Stimulated activated CD4-positive, alpha-beta T cell treated with anti-CD3 and anti-CD28 coated beads, Interleukin-12 subunit alpha, Interleukin-12 subunit beta, amount 100 ng/mL, for 4 hours (primary cell): ENCODE results near the gene P2RY12.

ENCODE experiments used
- DNase-seq: peaks from one replicate; pipeline ENCODE4 v3.0.0-alpha.2; 2020

Gene P2RY12

DNA sequence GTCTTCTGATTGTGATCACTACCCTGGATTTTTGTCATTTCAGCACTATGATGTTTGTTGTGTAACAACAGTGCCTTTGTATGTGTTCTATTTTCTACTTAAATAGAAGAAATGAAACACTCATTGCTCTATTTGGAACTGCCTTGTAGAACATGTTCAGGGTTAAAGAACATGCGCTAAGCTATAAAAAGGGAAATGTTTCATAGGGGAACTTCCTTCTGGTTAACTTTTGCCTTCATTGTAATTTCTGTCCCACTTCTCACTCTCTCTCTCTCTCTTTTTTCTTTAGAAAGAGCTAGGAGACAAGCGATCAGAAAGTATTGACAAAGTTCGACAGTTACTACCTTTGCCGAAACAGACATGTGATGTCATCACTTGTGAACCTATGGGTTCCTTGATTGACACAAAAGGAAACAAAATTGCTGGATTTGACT is at the start of gene P2RY12:
TSS of gene P2RY12 (minus strand) at position 13 of the 434 bp plus-strand sequence. CDS start 45,908 bp downstream, outside the sequence.
- no peak for DNase-seq

DNA sequence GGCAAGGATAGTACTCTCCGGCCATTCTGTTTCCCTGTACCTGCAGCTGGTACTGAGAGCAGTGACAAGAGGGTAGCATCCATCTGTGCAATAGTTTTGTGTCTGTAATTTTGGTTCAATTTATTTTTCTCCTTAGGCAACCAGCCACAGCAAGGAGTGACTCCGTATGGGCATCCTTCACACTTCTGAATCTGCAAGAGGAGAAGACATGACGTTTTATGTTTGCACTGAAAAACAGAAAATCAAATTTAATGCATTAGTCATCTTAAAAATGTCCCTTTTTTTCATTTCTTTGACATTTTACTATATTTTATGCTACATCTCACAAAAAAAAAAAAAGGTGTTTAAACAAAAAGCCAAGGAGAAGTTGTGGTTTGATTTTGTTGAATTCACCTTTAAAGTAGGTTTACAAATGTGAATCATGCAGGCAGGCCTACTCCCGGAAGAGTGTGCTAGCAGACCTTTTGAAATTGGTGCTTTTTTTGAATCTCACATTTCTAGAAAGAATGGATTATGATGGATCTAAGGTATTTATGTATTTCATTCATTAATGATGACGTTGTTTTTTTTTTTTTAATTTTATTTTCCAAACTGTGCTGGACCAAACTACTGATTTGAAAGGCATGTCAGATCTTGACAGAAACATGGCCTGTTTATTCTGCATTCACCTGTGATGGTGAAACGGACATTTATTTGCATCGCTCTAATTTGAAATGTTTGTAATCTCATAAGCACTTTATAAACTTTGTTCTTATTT is 48.2 kb upstream of the P2RY12 start:
- no peak for DNase-seq

DNA sequence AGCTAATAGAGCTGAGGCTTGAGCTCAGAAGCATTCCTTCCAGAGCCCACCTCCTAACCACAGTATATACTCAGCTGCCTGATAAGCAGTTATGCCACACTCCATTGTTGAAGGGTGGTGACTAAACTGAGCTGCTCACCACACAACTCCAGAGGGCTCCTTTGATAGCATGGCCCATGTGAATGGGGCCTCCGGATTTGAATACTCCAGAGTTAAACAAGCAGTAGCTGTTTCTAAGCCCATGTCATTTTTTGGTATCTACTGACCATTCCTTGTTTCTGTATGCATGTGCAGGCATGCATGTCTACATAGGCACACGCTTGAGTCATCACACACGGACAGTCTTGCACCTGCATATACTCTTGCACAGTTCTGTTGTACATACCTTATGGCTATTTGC is 47.4 kb upstream of the P2RY12 start:
- no peak for DNase-seq

DNA sequence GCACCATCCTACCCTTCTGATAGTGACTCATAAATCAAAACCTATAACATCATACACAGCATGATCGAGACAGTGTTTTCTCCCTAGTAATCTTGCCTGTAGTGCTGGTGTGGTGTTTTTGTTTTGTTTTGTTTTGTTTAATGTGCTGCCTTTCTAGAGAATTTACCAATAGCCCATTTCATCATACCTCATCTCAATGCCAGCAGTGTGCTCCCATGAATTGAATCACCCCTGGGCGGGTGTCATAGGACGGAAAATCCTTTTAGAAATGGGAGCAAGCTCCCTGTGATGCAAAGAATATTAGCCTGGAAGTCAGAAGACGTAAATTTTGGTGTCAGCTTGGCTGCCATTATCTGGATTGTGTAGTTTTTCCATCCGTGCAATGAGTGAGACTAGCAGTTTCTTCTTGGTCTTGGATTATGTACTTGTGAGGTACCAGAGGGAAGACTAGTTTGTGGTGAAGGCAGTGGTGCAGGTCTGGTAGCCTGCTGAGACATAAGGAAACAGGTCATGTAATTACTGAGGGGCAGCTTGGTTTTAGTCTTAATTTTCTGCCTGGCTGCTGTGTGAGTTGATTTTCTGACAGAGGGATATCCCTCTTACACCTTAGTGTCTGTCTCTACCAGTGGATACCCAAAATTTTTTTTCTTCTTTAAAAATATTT is 46.4 kb upstream of the P2RY12 start:
- DNase-seq: no peak

DNA sequence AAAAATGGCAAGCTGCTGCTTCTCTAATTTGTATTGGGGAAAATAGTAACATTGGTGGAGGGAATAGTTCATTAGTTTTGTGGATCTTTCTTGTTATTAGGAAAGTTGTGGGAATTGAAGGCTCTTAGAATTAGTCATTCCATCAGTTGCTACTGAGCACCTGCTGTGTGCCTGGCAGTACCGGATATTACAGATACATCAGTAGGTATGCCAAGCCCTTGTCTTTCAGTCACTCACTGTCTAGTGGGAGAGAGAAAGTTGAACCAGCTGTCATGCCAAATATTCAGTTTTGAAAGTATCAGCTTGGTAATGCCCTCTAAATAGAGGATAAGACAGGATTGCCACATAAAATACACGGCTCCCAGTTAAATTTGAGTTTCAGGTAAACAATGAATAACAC is 43.8 kb upstream of the P2RY12 start:
- DNase-seq: no peak

DNA sequence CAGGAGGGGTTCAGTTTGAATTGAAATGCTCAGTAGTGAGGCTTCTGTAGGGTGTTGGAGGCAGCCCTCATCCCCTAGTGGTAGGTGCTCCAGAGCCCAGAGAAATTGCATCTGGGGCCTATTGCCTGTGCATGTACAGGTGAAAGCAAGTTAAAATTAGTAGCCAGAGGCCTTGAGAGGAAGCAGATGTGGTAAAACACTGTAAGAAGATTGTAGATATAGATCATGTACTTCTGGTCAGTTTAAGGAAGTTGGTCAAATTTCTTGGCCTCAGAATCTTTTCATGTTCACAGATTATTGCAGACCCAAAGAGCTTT is 41.7 kb upstream of the P2RY12 start:
- no peak for DNase-seq

DNA sequence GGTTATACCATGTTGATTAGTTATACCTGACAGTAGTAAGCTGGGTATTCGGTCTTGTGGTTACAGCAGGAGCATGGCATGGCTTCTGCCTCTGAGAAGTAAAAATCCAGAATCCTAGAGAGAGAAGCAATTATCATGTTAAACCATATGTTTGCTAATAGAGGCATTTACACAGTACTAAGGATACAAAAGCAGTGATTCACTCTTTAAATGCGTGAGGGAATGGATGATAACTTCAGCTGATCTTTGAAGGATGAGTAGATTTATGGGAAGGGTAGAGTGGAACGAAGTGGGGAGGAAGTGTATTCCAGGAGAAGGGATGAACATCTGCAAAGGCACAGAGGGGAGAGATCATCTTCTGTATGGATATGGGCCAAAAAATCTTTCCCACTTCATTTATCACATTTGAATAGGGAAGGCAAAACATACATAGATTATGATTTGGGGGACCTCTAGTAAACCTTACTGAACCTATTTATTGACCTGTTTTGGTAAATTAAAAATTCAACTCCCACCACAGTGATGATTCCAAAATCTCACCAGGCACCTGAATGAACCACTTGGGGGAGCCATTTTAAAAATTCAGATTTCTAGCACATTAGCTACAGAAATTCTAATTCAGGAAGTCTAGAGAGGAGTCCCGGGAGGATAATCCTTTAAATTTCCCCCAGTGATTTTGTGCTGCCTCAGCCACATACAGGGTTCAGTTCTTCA is 41.2 kb upstream of the P2RY12 start:
- DNase-seq: no peak

DNA sequence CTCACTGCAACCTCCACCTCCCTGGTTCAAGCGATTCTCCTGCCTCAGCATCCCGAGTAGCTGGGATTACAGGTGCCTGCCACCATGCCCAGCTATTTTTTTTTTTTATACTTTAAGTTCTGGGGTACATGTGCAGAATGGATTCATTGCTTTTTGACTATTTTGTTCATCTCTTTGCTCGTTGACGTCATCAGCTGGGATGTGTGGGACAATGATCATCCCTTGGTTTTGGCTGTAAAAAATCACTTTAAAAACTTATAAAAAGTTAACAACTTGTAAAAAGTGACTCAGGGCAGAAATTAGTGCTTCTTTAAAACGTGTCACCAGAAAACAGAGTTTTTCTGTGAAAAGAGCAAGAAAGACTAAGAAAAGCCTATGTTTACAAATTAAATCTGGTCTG is 38.5 kb upstream of the P2RY12 start:
- no peak for DNase-seq

DNA sequence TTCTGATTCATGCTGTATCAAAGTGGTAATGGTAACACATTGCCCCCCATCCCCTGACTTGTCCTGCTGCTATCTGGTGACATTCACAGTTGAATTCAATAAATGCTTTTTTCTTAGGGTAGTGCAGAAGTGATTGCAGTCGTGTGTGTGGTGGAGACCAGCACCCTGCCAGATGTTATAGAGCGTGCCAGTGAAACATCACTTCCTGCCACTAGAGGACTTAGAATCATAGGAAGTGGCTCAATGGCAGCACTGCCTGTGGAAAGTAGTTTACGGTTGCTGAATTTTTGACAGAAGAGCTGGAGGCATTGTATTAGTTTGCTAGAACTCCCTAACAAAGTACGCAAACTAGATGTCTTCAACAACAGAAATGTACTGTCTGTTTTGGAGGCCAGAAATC is 37.4 kb upstream of the P2RY12 start:
- DNase-seq: no peak

DNA sequence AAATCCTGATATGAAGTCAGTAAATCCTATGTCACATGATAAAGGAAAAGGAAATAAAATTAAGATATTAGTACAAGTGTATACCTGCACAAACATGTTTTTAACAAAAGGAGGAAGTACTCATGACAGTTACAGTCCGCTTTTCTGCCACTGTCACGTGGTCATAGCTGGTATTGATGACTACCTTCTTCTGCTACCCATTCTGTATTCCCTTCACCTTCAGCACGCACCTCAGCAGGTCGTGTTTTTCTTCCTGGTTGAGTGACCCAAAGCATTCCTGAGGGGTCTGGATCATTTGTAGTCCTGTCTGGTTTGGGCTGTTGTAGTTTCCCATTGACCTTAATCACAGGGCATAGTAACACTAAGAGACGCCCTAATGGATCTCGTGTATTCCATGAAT is 35.3 kb upstream of the P2RY12 start:
- no peak for DNase-seq

DNA sequence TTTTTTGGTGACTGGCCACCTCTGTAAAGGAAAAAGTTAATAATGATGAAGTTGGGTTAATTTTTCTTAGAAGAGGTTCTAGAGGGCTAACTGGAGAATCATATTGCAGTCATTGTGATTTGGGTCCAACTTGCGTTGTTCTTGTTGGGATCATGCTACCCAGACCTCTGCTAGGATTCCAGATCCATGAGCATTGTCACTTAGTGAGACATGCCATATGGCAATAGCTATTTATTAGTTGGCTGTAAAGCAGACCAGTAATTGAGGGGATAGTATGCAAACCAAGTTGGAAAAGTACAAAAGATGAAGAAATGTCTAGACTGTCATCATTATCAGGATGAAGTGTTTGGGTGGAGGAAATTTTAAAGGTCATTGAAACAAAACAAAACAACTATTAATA is 30.7 kb upstream of the P2RY12 start:
- no peak for DNase-seq

DNA sequence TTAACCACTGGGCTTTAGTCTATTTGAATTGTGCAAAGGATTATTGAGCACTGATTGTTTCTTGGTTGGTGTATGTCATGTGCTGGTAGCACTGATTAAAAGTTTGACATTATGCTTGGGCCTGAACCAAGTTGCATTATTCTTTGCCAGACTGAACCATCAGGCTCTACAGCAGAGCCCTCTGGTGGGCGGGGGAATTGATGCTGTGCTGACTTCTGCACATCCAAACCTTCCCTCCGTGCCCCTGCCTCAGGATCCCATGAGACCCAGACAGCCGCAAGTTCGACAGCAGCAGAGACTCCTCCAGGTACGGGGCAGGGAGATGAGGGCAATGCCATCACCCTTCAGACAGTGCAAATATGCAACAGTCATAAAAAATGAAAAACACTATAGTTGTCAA is 28.4 kb upstream of the P2RY12 start:
- DNase-seq: no peak

DNA sequence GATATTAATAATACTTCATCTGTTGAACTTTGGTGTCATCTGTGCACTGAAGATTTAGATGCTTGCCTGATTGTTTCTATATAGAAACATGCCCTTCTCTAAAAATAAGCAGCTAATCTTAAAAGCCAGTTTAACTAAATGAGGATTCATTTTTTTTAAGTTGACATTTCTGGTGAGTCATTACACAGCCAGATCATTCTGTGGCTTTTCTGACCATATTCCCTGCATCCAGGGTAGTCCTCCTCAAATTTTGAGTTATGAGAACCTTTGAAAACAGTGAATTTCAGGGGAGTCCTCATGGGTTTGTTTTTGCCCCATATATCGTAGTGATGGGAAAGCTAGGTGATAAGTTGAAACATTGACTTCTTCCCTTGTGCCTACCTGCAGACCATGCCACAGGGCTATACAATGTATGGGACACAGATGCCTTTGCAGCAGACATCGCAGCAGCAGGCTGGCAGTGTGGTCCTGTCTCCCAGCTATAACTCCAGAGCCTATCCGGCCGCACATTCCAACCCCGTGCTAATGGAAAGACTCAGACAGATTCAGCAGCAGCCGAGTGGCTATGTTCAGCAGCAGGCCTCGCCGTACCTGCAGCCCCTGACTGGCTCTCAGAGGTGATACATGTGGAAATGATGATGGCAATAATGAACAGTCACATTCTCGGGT is 26.5 kb upstream of the P2RY12 start:
- DNase-seq: no peak

DNA sequence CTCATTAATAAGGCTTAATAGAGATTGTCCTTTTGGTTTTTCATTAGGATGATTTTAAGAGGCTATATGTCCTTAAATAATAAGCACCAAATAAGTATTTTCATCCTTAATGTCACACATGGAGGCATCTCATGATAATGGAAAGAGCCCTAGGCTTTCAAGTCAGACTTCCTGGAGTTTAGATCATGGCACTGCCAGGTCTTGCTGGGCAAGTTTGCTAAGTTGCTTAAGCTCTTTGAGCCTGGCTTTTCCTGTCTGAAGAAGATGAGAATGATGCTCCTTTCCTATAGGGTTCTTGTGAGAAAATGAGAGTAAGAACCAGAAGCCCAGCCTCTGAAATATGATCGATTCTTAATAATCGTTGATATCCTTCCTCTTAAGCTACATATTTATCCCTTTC is 23.4 kb upstream of the P2RY12 start:
- DNase-seq: no peak

DNA sequence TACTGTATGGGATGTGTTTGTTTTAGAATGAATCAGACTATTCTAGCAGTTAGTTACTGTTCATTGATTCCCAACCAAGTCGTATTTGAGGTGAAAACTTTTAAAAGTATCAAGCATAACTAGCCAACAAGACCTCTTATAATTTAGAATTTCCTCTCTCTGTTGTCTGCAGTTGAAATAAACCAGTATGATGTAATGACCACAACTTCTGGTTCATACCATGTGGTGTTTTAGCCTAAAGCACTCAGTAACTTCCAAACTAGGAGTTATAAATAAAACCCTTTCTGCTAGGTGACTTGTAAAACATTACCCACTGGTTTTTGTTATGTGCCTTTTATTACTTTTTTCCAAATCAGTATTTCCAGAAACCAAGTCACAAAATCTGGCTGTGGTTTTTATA is 19.8 kb upstream of the P2RY12 start:
- no peak for DNase-seq

DNA sequence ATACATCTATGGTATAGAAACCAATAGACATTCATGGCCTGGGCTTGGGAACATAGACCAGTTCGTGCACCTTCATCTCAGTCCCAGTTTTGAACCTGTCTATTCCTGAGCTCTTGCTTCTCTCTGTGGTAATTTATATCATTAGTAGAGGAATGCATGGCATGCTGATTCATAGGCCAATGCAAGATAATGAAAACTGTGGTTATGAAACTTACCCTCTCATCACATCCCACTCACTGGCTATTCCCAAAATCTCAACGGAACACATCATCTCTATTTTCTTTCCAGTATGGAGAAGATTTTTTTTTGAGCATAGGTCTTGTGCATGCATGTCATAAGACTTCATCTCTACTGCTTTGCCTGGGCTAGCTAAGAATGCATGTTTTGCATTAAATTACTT is 18.7 kb upstream of the P2RY12 start:
- DNase-seq: no peak

DNA sequence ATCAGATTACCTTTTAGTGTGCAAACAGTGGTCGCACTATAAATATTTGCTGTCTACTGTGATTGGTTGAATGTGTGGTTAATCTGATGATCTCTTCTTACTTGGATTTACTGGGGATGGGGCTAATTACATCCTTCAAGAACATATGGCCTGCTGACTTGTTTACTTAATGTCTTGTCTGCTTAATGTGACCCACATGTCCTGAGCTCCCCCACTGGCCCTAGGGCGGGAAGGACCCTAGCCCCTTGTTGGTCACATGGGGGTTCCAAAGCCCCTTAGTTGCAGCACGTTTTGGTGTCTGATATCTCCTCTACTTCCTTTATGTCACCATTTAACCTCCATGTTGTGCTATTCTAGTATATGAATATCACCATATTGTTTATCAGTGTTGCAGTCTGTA is 17.8 kb upstream of the P2RY12 start:
- no peak for DNase-seq

DNA sequence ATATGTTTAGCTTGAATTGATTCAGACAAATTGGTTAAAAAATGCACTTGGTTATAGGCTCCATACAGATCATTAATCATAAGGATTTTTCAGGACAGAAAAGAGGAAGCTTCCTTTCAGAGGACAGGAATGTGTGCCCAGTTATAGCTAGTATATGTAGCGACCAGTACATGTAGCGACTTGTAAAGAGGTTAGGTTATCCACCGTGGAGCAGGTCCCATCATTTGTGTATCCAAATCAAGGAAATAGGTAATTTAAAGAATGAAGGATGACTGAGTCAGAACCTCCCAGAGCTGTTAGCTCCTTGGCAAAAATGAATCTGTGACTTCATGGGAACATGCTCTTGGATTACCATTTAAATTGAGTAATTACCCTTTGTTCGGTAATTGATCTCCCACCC is 15.8 kb upstream of the P2RY12 start:
- no peak for DNase-seq

DNA sequence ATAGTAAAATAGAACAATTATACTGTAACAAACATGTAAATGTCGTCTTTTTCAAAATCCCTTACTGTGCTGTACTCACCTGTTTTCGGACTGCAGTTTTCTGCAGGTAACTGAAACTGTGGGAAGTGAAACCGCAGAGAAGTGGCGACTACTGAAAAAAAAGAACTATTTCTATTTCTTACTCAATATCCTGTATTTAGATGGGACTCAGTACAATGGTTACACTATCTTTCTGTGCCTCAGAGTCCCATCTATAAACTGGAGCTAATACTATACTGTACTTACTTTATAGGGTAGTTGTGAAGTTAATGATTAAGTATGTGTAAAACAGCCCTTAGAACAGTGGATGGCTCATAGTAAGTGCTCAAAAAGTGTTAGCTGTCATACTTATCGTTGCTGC is 14.3 kb upstream of the P2RY12 start:
- DNase-seq: no peak

DNA sequence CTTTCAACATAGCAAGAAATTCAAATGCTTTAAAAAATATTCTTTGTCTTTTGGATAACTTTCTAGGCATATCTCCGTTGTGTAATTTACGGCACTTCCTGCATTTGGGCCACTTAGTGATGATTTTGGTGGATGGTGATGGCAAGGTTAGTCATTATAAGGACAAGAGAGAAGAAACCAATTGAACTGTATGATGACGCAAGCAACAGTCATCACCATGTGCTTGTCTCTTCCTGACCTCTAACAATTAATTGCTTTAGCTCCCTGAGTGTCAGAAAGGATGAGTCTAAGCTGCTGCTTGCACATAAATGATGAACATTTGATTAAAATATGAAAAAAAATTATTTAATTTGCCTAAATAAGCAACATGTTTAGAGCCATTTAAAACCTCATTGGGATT is 11.3 kb upstream of the P2RY12 start:
- no peak for DNase-seq

DNA sequence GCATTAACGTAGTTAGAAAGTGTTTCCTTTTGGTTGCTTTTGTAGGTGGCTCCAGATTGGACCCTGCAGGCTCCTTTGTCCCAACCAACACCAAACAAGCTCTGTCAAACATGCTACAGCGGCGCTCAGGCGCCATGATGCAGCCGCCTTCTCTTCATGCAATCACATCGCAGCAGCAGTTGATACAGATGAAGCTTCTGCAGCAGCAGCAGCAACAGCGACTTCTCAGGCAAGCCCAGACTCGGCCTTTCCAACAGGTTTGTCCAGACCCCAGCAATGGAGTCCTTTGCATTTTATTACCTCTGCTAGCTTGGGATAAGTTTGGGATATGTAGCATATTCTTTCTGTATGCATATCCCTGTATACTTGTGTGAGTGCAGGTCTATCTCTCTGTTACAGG is 10.1 kb upstream of the P2RY12 start:
- DNase-seq: no peak

DNA sequence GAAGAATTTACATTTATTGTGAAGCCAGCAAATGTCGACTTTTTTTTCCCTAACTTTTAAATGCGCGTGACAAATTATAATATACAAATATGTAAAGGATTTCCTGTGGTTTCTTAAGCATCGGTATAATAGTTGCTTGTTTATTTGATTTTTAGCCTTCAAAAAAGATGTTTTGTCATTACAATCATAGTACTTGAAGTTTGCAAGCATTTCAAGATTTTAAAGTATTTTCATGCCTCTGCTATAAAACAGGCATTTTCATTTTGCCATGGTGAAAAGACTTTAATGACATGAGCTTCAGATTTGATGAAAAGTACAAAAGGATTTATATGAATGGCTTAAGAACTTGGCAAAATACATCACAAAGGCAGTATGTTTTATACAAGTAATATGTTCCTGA is 9.4 kb upstream of the P2RY12 start:
- DNase-seq: no peak

DNA sequence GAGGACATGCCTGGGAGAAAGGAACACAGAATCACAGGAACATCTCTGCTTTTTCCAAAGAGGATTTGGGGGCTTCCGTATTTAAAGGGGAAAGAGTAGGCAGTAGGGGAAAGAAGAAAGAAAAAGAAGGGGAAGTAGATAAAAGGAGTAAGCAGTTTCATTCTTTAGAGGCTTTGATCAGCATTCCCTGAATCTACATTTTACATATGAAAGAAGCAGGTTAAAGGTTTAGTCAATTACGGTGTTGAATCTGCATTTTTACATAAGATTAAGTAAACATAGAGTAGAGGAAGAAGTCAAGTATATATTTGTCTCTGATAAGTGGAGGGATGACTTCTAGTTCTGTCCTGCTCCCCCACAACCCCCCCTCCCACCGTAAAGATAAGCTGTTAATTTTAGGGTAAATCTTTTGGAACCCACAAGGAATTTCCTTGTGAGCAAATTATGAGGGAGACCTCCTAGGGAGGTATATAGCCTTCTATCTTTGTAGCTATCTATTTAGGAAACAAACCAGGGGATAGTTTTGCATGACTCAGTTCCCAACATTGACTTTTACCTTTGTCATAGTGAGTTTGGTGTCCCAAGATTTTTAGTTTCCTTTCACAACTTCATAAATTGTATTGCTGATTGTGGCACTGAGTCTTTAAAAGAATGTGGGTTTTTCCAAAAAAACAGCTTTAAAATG is 8.7 kb upstream of the P2RY12 start:
- DNase-seq: no peak
